Right forelimb (tissue), 1 donor: ENCODE results near the gene ARL11.
"Not testable (repeated sequence)": the region's sequence is repeated elsewhere in the genome, so short reads cannot be mapped to it uniquely, and the experiment has no call there.

Experiments used
- DNase-seq: peaks from one replicate; pipeline ENCODE4 v3.0.0-alpha.2; 2018

The ARL11 gene

GRCh38 chr13:49627831-49628652 is at the start of gene ARL11:
Gene ARL11 (plus strand): TSS chr13:49628507. CDS start chr13:49630448, 1,941 bp downstream.
- DNase-seq = no peak

- no peak for DNase-seq
Measured at GRCh38 chr13:49579501-49579900, 48.8 kb upstream of the ARL11 start.

GRCh38 chr13:49580980-49581680 is 47.2 kb upstream of the ARL11 start:
- no peak for DNase-seq

DNA sequence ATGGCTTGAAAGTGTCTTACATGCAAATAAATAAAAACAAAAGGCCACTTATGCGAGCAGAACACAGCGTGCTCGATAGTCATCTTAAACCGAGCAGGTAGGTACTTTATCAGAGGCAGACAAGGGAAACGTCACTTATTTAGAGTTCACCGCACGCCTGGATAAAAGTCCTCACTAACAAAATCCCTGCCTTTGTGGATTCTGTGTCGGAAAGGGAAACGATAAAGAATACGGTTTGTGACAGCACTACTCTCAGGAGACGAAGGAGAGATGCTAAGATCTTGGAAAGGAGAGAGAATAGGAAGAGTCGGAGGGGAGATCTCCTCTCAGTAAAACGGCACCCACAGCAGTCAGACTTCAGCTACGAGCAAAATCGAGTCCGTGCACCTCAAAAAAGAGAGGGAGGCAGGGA is 43.5 kb upstream of the ARL11 start:
- DNase-seq = no peak

- DNase-seq = peak; percentile 83
Measured at GRCh38 chr13:49585220-49586157, 42.8 kb upstream of the ARL11 start, which contains the start of gene RCBTB1. Gene RCBTB1 (minus strand): TSS chr13:49585558. CDS start chr13:49567279, 18,279 bp downstream.

DNA sequence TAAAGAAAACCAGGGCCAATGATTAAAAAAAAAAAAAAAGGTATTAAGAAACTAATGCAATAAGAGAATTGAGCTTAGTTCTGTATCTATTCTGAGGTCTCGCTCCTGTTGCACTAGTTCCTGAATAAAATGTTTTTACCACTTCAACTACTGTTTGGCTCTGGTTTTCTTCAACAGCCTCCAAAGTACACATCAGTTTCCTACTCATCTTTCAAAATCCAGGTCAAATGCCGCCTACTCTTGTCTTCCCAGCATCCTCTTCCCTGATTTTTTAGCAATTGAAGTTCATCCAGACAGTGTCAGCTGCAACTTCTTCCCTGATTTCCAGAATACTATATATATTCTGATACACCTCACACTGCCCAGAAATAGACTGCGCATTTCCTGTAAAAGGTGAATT is 41.6 kb upstream of the ARL11 start:
- DNase-seq = no peak

DNA sequence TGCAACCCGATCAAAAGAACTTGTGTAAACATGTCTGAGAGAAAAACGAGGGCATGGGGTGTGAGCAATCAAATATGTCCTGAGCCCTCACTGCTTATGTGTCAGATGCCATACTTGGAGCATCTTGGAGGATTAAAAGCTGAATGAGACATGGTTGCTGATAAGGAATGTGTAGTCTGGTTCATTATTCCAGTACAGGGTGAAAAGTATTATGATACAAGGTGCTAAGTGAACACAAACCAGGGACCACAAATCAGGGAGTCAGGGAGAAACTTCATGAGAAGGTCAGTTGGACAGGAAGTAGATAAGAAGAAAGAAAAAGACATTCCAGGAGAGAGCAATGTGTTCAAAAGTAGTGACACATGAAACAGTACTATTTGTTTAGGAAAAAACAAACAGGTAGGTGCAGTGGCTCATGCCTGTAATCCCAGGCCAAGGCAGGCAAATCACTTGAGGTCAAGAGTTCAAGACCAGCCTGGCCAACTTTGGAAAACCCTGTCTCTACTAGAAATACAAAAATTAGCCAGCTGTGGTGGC is 40.9 kb upstream of the ARL11 start:
- DNase-seq = no peak

GRCh38 chr13:49590714-49591113 is 37.6 kb upstream of the ARL11 start:
- not testable (repeated sequence) for DNase-seq

DNA sequence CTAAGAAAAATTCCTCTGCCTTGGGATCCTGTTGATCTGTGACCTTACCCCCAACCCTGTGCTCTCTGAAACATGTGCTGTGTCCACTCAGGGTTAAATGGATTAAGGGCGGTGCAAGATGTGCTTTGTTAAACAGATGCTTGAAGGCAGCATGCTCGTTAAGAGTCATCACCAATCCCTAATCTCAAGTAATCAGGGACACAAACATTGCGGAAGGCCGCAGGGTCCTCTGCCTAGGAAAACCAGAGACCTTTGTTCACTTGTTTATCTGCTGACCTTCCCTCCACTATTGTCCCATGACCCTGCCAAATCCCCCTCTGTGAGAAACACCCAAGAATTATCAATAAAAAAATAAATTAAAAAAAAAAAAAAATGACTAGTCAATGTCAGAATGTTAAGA is 34.4 kb upstream of the ARL11 start:
- DNase-seq = not testable (repeated sequence)

GRCh38 chr13:49594576-49594975 is 33.7 kb upstream of the ARL11 start:
- DNase-seq = no peak

DNA sequence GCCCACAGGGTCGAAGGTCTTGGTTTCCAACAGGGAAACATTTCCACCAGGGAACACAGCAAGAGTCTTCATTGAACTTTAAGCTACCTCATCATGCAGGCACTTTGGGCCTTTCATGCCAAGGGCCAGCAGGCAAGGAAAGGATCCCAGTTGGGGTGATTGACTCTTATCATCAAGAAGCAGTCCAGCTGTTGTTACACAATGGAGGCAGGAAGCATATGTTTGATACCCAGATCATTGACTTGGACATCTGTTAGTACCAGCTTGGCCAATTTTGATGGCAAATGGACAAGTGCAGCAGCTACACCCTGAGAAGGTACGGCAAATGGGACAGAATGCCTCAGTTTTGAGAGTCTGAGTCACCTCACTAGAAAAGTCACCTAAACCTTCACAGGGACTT is 32.1 kb upstream of the ARL11 start:
- no peak for DNase-seq

GRCh38 chr13:49597043-49597641 is 31.2 kb upstream of the ARL11 start:
- no peak for DNase-seq

- DNase-seq = no peak
Measured at GRCh38 chr13:49602005-49602404, 26.3 kb upstream of the ARL11 start.

- DNase-seq = not testable (repeated sequence)
Measured at GRCh38 chr13:49602615-49603014, 25.7 kb upstream of the ARL11 start.

DNA sequence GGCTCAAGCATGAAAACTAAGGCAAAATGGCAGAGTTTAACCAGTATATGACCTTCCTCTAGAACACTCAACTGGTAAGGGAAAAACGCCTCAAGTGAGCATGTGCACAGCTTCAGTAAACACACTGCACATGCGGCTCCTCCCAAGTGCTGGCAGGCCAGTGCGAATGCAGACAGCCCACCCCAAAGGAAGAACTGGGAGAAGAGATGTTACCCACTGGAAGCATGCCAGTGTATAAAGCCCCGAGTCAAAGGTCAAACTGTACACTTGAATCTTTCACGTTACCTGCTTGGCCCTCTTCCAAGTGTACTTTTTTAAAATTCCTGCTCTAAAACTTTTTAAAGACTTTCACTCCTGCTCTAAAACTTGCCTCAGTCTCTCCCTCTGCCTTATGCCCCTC is 23.7 kb upstream of the ARL11 start:
- DNase-seq = no peak

DNA sequence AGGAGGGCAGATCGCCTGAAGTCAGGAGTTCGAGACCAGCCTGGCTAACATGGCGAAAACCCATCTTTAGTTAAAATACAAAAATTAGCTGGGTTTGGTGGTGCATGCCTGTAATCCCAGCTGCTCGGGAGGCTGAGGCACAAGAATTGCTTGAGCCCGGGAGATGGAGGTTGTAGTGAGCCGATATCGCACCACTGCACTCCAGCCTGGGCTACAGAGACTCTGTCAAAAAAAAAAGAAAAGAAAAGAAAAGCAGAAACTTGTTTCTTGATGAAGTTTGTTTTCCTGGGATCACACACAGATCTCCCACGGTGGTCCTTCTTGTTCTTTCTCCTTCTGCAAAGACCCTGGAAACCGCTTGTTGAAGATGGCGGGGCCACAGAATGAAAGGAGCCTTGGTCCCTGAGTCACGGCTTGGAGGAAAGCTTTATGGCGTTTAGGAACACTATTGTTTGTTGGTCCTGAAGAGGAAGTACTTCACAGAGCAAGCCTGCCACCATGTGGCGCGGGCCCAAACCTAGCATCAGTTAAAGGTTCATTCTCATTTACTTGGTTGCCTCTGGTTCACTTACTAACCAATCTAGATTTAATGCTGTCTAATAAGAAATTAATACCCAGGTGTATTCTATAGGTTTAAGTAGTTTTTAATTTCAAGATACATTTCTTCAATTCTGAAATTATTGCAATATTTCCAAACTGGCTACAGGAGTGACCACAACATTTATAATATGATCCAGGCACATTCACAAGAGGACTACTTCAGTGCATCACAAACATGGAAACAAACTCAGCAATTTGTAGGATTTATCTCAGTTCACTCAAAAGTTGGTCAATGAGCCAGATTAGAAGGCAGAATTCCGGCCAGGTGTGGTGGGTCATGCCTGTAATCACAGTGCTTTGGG is 21.3 kb upstream of the ARL11 start:
- peak; percentile 83 for DNase-seq

GRCh38 chr13:49607761-49608160 is 20.5 kb upstream of the ARL11 start:
- DNase-seq = no peak

GRCh38 chr13:49608651-49609331 is 19.5 kb upstream of the ARL11 start:
- no peak for DNase-seq

- DNase-seq = no peak
Measured at GRCh38 chr13:49610176-49610575, 18.1 kb upstream of the ARL11 start.

- not testable (repeated sequence) for DNase-seq
Measured at GRCh38 chr13:49612042-49612441, 16.3 kb upstream of the ARL11 start.
